ENCODE results near the gene ATP5PF.
"Not testable (repeated sequence)": the region's sequence is repeated elsewhere in the genome, so short reads cannot be mapped to it uniquely, and the experiment has no call there.

Gene ATP5PF, protein sequence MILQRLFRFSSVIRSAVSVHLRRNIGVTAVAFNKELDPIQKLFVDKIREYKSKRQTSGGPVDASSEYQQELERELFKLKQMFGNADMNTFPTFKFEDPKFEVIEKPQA

GRCh38 chr21:25734904-25735645, at the start of gene ATP5PF, which contains the start of gene GABPA:
Gene ATP5PF (minus strand): TSS chr21:25734904. CDS start chr21:25729794, 5,110 bp downstream.
Gene GABPA (plus strand): TSS chr21:25734972. CDS start chr21:25741599, 6,627 bp downstream.
- DNase-seq = peak; percentile 94

DNA sequence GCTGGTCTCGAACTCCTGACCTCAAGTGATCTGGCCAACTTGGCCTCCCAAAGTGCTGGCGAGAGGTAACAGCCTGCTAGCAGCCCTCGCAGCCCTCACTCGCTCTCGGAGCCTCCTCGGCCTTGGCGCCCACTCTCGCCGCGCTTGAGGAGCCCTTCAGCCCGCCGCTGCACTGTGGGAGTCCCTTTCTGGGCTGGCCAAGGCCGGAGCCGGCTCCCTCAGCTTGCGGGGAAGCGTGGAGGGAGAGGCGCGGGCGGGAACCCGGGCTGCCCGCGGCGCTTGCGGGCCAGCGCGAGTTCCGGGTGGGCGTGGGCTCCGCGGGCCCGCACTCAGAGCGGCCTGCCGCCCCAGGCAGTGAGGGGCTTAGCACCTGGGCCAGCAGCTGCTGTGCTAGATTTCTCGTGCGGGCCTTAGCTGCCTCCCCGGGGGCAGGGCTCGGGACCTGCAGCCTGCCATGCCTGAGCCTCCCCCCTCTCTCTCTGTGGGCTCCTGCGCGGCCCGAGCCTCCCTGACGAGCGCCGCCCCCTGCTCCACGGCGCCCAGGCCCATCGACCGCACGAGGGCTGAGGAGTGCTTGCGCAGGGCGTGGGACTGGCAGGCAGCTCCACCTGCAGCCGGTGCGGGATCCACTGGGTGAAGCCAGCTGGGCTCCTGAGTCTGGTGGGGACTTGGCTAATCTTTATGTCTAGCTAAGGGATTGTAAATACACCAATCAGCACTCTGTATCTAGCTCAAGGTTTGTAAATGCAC, 43.6 kb upstream of the ATP5PF start:
- not testable (repeated sequence) for DNase-seq

- no peak for DNase-seq
Observed at GRCh38 chr21:25776440-25776839, 41.7 kb upstream of the ATP5PF start.

GRCh38 chr21:25772686-25773085, 38.0 kb upstream of the ATP5PF start:
- DNase-seq = no peak

- no peak for DNase-seq
Observed at GRCh38 chr21:25767921-25768320, 33.2 kb upstream of the ATP5PF start.

DNA sequence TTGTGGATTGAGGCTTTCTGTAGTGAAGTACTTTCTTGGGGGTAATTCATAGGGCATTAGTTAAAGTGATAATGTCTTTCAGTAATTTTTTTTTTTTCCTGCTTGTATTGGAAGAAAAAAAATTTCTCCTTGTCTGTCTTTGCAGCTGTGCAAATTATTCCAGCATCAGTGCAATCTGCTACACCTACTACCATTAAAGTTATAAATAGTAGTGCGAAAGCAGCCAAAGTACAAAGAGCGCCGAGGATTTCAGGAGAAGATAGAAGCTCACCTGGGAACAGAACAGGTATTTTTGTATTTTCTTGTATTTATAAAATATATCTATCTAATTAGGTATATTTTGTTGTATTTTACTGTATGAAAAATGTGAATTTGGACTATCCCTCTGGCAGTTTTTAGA, 29.4 kb upstream of the ATP5PF start:
- DNase-seq = no peak

- no peak for DNase-seq
Observed at GRCh38 chr21:25760677-25761076, 26.0 kb upstream of the ATP5PF start.

DNA sequence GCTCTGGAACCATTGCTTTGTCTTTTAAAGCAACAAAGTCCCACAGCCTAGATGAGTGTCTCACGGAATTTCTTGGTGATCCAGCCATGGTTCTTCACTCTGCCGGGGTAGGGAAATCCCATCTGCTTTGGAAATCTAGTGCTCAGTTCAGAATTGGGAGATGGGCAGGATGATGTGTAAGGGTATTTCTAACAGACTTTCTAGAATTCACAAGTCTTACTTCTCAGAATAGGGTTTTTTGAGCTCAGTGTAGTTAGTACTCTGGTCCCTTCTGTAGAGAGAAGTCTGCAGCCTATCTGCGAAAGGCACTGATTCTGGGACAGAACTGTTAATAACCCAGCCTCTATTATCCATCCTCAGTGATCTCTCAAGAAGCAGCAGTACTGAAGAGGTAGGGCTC, 25.4 kb upstream of the ATP5PF start:
- no peak for DNase-seq

GRCh38 chr21:25759573-25759972, 24.9 kb upstream of the ATP5PF start:
- no peak for DNase-seq

DNA sequence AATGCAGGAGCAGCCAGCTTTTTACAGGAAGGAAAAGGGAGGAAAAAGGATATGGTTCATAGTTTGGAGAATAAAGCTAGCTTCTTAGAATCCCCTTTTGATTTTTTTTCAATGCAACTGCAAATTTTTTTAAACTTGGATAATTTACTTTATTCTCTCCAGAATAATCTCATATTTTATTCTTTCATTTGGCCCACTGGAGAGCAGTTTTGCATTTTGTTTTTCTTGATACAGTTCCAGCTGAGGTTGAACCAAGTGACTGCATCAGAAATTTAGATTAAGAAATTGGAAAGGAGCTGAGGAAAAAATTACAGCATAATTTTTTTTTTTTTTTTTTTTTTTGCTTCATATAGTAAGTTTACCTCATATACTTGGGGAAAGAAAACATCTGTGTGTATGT, 22.8 kb upstream of the ATP5PF start:
- no peak for DNase-seq

GRCh38 chr21:25756190-25756932, 21.7 kb upstream of the ATP5PF start:
- DNase-seq = no peak

GRCh38 chr21:25752416-25752815, 17.7 kb upstream of the ATP5PF start:
- DNase-seq = no peak

GRCh38 chr21:25750085-25750484, 15.4 kb upstream of the ATP5PF start:
- DNase-seq = no peak

GRCh38 chr21:25744854-25745253, 10.2 kb upstream of the ATP5PF start:
- no peak for DNase-seq

DNA sequence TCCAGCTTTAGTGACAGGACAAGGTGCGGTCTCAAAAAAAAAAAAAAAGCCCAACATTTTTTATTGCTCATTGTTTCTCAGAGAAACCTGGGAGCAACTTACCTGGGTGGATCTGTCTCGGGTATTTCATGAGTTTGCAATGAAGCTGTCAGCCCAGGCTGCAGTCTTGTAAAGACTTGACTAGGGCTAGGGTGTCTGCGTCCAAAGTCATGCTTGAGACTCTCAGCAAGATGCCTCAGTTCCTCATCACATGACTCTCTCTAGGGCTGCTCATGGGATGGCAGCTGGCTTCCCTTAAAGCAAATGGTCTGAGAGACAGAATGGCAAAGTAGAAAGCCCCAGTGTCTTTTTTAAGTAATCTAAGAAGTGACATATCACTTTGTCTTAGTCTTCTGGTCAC, 8.2 kb upstream of the ATP5PF start:
- no peak for DNase-seq

- DNase-seq = no peak
Observed at GRCh38 chr21:25737421-25737820, 2.7 kb upstream of the ATP5PF start.

GRCh38 chr21:25735646-25736597, 1.2 kb upstream of the ATP5PF start:
- DNase-seq = peak; percentile 71

GRCh38 chr21:25734654-25734903, 125 bp downstream of the ATP5PF start:
- no peak for DNase-seq

- DNase-seq = peak; percentile 35
Observed at GRCh38 chr21:25733859-25734653, 648 bp downstream of the ATP5PF start.

DNA sequence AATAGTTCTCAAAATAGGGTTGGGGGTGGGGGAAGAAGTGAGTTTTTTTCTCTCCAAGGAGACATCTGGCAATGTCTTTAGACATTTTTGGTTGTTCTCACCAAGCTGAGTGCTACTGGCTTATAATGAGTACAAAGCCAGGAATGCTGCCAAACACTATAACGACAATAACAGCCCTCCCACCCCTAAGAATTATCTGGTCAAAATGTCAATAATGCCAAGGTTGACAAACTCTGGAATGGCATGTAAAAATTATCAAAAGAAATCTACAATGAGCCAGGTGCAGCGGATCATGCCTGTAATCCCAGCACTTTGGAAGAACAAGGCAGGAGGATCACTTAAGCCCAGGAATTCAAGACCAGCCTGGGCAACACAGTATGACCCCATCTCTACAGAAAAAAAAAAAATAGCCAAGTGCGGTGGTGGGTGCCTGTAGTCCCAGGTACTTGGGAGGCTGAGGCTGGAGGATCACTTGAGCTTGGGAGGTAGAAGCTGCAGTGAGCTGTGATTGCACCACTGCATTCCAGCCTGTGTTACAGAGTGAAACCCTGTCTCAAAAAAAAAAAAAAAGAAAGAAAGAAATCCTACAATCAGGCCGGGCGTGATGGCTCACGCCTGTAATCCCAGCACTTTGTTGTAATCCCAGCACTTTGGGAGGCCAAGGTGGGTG, 2.5 kb downstream of the ATP5PF start:
- no peak for DNase-seq

GRCh38 chr21:25722631-25723030, 12.1 kb downstream of the ATP5PF start:
- DNase-seq = no peak
